ENCODE measurements around the gene LRRC74B. TPM values are rescaled to one million over a fixed set of nuclear protein-coding genes. Genes with fewer than 3 reads are reported as not detected.
A peak's percentile ranks its signal among the peaks of the same experiment; 100 is the strongest.
"Not testable (repeated sequence)": the region's sequence is repeated elsewhere in the genome, so short reads cannot be mapped to it uniquely, and the experiment has no call there.

LRRC74B gene
- total RNA-seq, 1 donor from 2014 or later: not detected

DNA sequence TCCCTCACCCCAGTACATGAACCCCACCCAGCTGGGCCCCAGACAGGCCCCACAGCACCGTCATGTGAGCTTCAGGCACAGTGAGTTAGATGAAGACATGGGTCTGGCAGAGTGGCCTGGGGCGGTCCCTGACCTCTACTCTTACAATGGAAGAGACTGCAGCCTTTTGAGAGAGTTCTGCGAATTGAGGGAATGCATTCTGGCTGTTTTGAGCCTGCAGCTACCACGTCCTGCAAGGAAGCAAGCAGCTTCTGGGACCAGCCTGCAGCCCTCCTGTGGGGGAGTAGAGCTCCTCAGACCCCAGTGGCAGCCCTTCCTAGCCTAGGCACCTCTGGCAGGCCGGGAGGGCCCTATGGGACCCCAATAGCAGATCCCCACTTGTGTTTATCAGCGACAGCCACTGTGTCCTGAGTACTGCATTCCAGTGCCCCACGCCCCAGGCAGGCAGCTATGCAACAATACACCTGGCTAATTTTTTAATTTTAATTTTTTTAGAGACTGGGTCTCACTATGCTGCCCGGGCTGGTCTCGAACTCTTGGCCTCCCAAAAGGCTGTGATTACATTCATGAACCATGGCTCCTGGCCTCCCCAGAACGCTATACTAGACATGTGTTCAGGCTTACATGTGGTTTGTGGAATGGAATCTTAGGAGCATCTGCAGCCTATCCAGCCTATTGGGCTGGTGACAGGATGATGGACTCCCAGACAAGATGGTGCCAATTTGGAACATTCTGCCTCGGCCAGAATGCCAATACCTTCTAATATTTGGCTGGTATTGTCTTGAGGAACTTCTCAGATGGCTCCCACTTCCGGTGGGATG, 12.7 kb upstream of the LRRC74B start:
- Histone ChIP-seq H3K27ac (no peak overlapping the region), H3K27me3 (peaks cover 26% of the 10 kb centered on the region), H3K9me3 (no peaks in the 10 kb centered on the region), H3K4me3 (no peak overlapping the region), H3K4me1 (peaks cover 7% of the 10 kb centered on the region), H3K36me3 (no peaks in the 10 kb centered on the region)
- DNase-seq: no peak
- ATAC-seq: no peak
- TF ChIP-seq, protein P1, sequence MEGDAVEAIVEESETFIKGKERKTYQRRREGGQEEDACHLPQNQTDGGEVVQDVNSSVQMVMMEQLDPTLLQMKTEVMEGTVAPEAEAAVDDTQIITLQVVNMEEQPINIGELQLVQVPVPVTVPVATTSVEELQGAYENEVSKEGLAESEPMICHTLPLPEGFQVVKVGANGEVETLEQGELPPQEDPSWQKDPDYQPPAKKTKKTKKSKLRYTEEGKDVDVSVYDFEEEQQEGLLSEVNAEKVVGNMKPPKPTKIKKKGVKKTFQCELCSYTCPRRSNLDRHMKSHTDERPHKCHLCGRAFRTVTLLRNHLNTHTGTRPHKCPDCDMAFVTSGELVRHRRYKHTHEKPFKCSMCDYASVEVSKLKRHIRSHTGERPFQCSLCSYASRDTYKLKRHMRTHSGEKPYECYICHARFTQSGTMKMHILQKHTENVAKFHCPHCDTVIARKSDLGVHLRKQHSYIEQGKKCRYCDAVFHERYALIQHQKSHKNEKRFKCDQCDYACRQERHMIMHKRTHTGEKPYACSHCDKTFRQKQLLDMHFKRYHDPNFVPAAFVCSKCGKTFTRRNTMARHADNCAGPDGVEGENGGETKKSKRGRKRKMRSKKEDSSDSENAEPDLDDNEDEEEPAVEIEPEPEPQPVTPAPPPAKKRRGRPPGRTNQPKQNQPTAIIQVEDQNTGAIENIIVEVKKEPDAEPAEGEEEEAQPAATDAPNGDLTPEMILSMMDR (IDR thresholded peaks at IDR 0.05): no peak
- intact Hi-C loops (cut with DNase I): no loop called here

DNA sequence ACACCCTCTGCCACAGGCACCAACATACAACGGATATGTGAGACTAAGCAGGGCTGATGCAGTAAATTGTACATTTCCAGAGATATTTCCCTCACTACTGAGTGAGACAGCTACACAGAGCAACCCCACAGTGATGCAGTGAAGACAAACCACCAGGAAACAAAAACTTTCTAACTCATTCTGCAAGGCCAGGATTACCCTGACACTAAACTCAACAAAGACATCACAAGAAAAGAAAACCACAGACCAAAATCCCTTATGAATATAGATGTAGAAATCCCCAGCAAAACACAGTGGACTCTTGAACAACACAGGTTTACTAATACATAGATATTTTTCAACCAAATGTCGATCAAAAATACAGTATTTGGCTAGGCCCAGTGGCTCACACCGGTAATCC, 11.9 kb upstream of the LRRC74B start:
- TF ChIP-seq, protein P1 (IDR thresholded peaks at IDR 0.05): no peak
- Histone ChIP-seq H3K9me3 (no peaks in the 10 kb centered on the region), H3K27ac (no peak overlapping the region), H3K27me3 (peaks cover 26% of the 10 kb centered on the region), H3K4me1 (peaks cover 7% of the 10 kb centered on the region), H3K36me3 (no peaks in the 10 kb centered on the region), H3K4me3 (no peak overlapping the region)
- ATAC-seq (no peak), DNase-seq (no peak)
- intact Hi-C loops (cut with DNase I): no loop called here

DNA sequence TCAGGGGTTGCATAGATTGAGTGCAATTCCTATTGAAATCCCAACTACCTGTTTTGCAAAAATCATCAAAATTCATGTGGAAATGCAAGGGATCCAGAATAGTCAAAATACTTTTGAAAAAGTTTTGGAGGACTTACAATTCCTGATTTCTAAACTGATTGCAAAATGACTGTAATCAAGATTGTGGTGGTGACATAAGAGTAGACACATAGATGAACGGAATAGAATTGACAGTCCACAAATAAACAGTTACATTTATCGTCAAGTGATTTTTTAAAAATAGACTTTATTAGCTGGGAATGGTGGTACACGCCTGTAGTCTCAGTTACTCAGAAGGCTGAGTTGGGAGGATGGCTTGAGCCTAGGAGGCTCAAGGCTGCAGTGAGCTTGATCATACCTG, 10.8 kb upstream of the LRRC74B start:
- TF ChIP-seq, protein P1 (IDR thresholded peaks at IDR 0.05): no peak
- intact Hi-C loops (cut with DNase I): no loop called here
- H3K9me3 ChIP-seq: no peaks in the 10 kb centered on the region

DNA sequence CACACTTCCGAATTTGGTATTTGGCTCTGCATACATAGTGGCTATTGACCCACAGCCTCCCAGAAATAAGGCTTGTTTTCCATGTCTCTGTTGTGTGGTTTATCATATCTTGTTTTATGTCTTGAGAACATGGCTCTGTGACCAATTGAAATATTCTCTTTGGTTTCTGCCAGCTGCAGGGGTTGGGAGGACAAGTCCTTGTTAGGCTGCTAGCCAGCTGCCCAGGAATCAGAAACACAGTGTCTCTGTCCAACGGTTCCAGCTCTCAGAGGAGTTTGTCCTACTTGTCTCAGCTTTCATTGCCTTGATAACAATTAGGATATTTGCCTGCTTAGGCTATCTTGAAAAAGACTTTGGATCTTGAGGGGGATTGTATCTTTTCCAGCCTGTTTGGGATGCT, 7.3 kb upstream of the LRRC74B start:
- Histone ChIP-seq H3K27ac (peak overlapping the region; percentile 6), H3K9me3 (no peaks in the 10 kb centered on the region), H3K27me3 (no peaks in the 10 kb centered on the region), H3K4me3 (no peak overlapping the region), H3K4me1 (no peaks in the 10 kb centered on the region), H3K36me3 (no peaks in the 10 kb centered on the region)
- intact Hi-C loops (cut with DNase I): no loop called here
- ATAC-seq: no peak
- TF ChIP-seq, protein P1 (IDR thresholded peaks at IDR 0.05): no peak
- no peak for DNase-seq

More for the DNA sequence above, 10.8 kb upstream of the LRRC74B start:
- DNase-seq (no peak), ATAC-seq (no peak)
- no peak overlapping the region for H3K27ac ChIP-seq
- H3K27me3 ChIP-seq: peaks cover 26% of the 10 kb centered on the region
- H3K4me1 ChIP-seq: peaks cover 7% of the 10 kb centered on the region
- no peaks in the 10 kb centered on the region for H3K36me3 ChIP-seq
- H3K4me3 ChIP-seq: no peak overlapping the region

DNA sequence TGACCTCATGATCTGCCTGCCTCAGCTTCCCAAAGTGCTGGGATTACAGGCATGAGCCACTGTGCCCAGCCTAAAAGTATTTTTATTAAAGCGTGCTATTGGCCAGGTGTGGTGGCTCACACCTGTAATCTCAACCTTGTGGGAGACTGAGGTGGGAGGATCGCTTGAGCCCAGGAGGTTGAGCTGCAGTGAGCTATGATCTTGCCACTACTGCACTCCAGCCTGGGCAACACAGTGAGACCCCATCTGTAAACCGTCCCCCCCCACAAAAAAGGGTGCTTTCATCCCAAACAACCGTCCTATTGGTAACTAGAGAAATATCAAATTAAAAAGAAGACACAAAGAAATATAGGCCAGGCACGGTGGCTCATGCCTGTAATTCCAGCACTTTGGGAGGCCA, 6.6 kb upstream of the LRRC74B start:
- H3K4me1 ChIP-seq; ATAC-seq; H3K27me3 ChIP-seq; H3K4me3 ChIP-seq; H3K27ac ChIP-seq; DNase-seq; intact Hi-C loops (cut with DNase I); H3K36me3 ChIP-seq; H3K9me3 ChIP-seq: not testable (repeated sequence)

DNA sequence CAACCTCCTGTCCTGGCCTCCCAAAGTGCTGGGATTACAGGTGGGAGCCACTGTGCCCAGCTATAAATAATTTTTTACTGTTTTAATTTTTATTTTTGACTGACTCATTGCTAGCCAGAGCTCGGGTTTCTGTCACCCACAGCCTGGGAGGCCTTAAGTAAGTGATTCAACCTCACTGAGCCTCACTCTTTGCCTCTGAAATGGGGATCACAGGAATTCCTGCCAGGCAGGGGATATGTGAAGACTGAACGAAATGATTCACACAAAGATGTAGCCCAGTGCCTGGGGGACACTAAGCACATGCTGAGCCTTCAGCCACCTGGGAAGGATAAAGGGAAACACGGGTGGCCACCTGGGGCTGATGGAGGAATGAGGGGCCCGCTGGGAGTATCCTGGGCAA, 3.8 kb upstream of the LRRC74B start:
- TF ChIP-seq, protein P1 (IDR thresholded peaks at IDR 0.05): no peak
- ATAC-seq: no peak
- Histone ChIP-seq H3K36me3 (no peaks in the 10 kb centered on the region), H3K4me1 (peaks cover 13% of the 10 kb centered on the region), H3K27ac (no peak overlapping the region), H3K4me3 (no peak overlapping the region), H3K27me3 (no peaks in the 10 kb centered on the region), H3K9me3 (no peaks in the 10 kb centered on the region)
- no peak for DNase-seq
- intact Hi-C loops (cut with DNase I): no loop called here
